H1 (cell line): ENCODE results near the gene BTBD1.

Experiments
- CBX8 ChIP-seq: fragments of 300-800, 300-1000 bp; sonication (generic); IDR thresholded peaks from 2 replicates; pipeline ENCODE4 v1.7.1; 2016; ENCODE audit warnings: low read depth, low read length, borderline replicate concordance
- CTCF ChIP-seq, 3 experiments: IDR thresholded peaks; 1 replicate in 2 of 3; 2 replicates in 1 of 3; pipeline versions ENCODE4 v1.5.1 to v1.6.1; 2011; ENCODE audit warnings: low read length in 3 of 3, mild to moderate bottlenecking in 3 of 3, inconsistent platforms in 2 of 3, low read depth in 1 of 3, moderate library complexity in 1 of 3; ENCODE audit not compliant: insufficient read depth in 1 of 3; ENCODE audit errors: control extremely low read depth in 1 of 3
- EZH2 ChIP-seq: fragments of 200-600 bp; sonication (generic); IDR thresholded peaks from 2 replicates; pipeline ENCODE4 v1.7.1; 2012; ENCODE audit warnings: low read depth, mild to moderate bottlenecking, moderate library complexity, low read length, inconsistent platforms; ENCODE audit not compliant: severe bottlenecking
- POLR2A ChIP-seq, 2 experiments: IDR thresholded peaks; 1 replicate in 1 of 2; 2 replicates in 1 of 2; pipeline ENCODE4 v1.6.1; 2011; ENCODE audit warnings: low read depth in 2 of 2, low read length in 2 of 2, mild to moderate bottlenecking in 2 of 2; ENCODE audit errors: control extremely low read depth in 1 of 2
- POLR2AphosphoS5 ChIP-seq: IDR thresholded peaks from 2 replicates; pipeline ENCODE4 v1.6.1; 2011; ENCODE audit warnings: low read depth, low read length
- TAF7 ChIP-seq: optimal IDR thresholded peaks from 2 replicates; pipeline ENCODE3; 2011; ENCODE audit warnings: low read depth, mild to moderate bottlenecking, inconsistent platforms, low read length, moderate library complexity, borderline replicate concordance
- ZNF274 ChIP-seq: IDR thresholded peaks from 2 replicates; pipeline ENCODE4 v1.7.0; 2012; ENCODE audit warnings: low read length, borderline replicate concordance; ENCODE audit errors: extremely low read depth

GRCh38 chr15:82972990-82973389 is 94.1 kb downstream of the BTBD1 start:
- TF ChIP-seq ZNF274 = no peak
- no peak for TF ChIP-seq POLR2A (IDR thresholded peaks at IDR 0.05; ENCODE audit: control extremely low read depth in 1 of 2, low read depth in 2 of 2, low read length in 2 of 2)
- no peak for TF ChIP-seq CBX8
- TF ChIP-seq CTCF (IDR thresholded peaks at IDR 0.05; ENCODE audit: control extremely low read depth in 1 of 3, insufficient read depth in 1 of 3, low read depth in 1 of 3, low read length in 3 of 3) = no peak
- no peak for TF ChIP-seq POLR2AphosphoS5
- no peak for TF ChIP-seq TAF7
- TF ChIP-seq EZH2 = no peak
